ENCODE data around the gene CEP112.

DNA sequence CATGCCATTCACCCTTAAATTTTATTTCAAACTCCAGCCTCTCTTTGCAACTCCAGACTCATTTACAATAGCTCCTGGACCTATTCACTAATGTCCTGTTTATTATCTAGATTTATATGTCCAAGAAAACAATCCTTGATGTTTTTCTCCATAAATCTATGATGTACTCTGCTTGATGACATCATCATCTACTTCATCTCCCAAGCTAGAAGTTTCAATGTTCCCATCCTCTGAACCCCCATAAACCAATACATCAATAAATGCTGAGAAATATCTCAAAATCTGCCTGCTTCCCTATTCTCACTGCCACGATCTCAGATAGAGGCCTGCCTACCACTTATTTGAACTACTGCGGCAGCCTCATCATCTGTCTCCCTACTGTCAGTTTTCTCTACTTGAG is 4.2 kb downstream of the CEP112 start:
- TF ChIP-seq CTCF (IDR thresholded peaks at IDR 0.05) (no peak), POLR2A (IDR thresholded peaks at IDR 0.05) (no peak), POLR2AphosphoS5 (IDR thresholded peaks at IDR 0.05) (no peak)
